Suprapubic skin (tissue), 4 donors: ENCODE measurements around the gene KLK2. TPM values are rescaled to one million over a fixed set of nuclear protein-coding genes. Genes with fewer than 3 reads are reported as not detected.

Experiments used
- DNase-seq, 2 donors: peaks; one replicate each; pipeline ENCODE4 v3.0.0-alpha.2; 2019; ENCODE audit warnings: low spot score in 2 of 2
- H3K27ac ChIP-seq: fragments of 200-600 bp; sonication (generic); one replicate; pipeline ENCODE4 v1.5.1; 2019
- H3K27me3 ChIP-seq: fragments of 200-600 bp; sonication (generic); one replicate; pipeline ENCODE4 v1.5.1; 2019
- H3K36me3 ChIP-seq: fragments of 200-600 bp; sonication (generic); one replicate; pipeline ENCODE4 v1.5.1; 2019
- H3K4me1 ChIP-seq: fragments of 200-600 bp; sonication (generic); one replicate; pipeline ENCODE4 v1.5.1; 2019
- H3K4me3 ChIP-seq: fragments of 200-600 bp; sonication (generic); one replicate; pipeline ENCODE4 v1.5.1; 2019; ENCODE audit warnings: mild to moderate bottlenecking
- H3K9me3 ChIP-seq: fragments of 200-600 bp; sonication (generic); one replicate; pipeline ENCODE4 v1.5.1; 2019
- CTCF ChIP-seq, 2 donors: fragments of 200-600 bp in 1 of 2; fragments of 450-650 bp in 1 of 2; sonication (generic) in 1 of 2; IDR thresholded peaks; one replicate each; pipeline ENCODE4 v1.5.1; 2016 to 2019; ENCODE audit warnings: antibody characterized with exemption in 2 of 2, mild to moderate bottlenecking in 1 of 2, moderate library complexity in 1 of 2
- EP300 ChIP-seq: sonication (generic); formaldehyde crosslinking; IDR thresholded peaks from one replicate; pipeline ENCODE4 v1.6.1; 2017; ENCODE audit warnings: antibody characterized with exemption
- POLR2A ChIP-seq, 2 donors: fragments of 450-650 bp; IDR thresholded peaks; one replicate each; pipeline ENCODE4 v1.6.1; 2017; ENCODE audit warnings: antibody characterized with exemption in 2 of 2, mild to moderate bottlenecking in 2 of 2, moderate library complexity in 2 of 2
- POLR2AphosphoS5 ChIP-seq, 3 donors: sonication (generic); formaldehyde crosslinking; IDR thresholded peaks; one replicate each; pipeline ENCODE4 v1.6.1; 2017; ENCODE audit warnings: antibody characterized with exemption in 3 of 3
- WGBS: methylation state at CpG from one replicate; pipeline ENCODE4 v1.1.5; 2018; 5-methylcytosine and 5-hydroxymethylcytosine counted together
- total RNA-seq, 4 donors: library from RNA; depleted of rRNA; stranded (reverse); fragments of >200 nt; gene quantifications; one replicate each; pipeline ENCODE4 v1.1.0, GENCODE V29; 2016

Gene KLK2
- total RNA-seq, 4 donors from 2014 or later = not detected

GRCh38 chr19:50911206-50912101 is 38.2 kb downstream of the KLK2 start, which contains the start of gene KLK4:
Gene KLK4, minus strand, starts transcription at chr19:50911395. Its CDS starts 657 bp downstream, at chr19:50910738.
- no peak for TF ChIP-seq POLR2AphosphoS5 (IDR thresholded peaks at IDR 0.05)
- no peak for TF ChIP-seq EP300
- no peak for TF ChIP-seq POLR2A (IDR thresholded peaks at IDR 0.05)
- no peak for TF ChIP-seq CTCF (IDR thresholded peaks at IDR 0.05)
- DNase-seq = no peak
- WGBS = 58% methylated on average over 9 of the region's 9 CpGs
- Histone ChIP-seq H3K4me3 (no peak within 1 kb of the TSS), H3K4me1 (peaks cover 18% of the 10 kb centered on the region), H3K27me3 (peaks cover 92% of the 10 kb centered on the region), H3K36me3 (no peaks in the 10 kb centered on the region), H3K27ac (no peak within 1 kb of the TSS), H3K9me3 (no peaks in the 10 kb centered on the region)

- no peaks in the 10 kb centered on the region for H3K9me3 ChIP-seq
- DNase-seq = no peak
- no peak overlapping the region for H3K4me3 ChIP-seq
- no peak for TF ChIP-seq EP300
- TF ChIP-seq CTCF (IDR thresholded peaks at IDR 0.05) = no peak
- no peak for TF ChIP-seq POLR2A (IDR thresholded peaks at IDR 0.05)
- TF ChIP-seq POLR2AphosphoS5 (IDR thresholded peaks at IDR 0.05) = no peak
- peaks cover 92% of the 10 kb centered on the region for H3K27me3 ChIP-seq
- no peaks in the 10 kb centered on the region for H3K36me3 ChIP-seq
- H3K4me1 ChIP-seq = peaks cover 18% of the 10 kb centered on the region
- 16% methylated on average over 21 of the region's 21 CpGs for WGBS
- no peak overlapping the region for H3K27ac ChIP-seq
Observed at GRCh38 chr19:50912102-50912599, 38.9 kb downstream of the KLK2 start.

GRCh38 chr19:50912727-50913716 is 39.8 kb downstream of the KLK2 start:
- TF ChIP-seq POLR2A (IDR thresholded peaks at IDR 0.05) = no peak
- TF ChIP-seq EP300 = no peak
- WGBS = 11% methylated on average over 28 of the region's 29 CpGs
- no peak for DNase-seq
- Histone ChIP-seq H3K36me3 (no peaks in the 10 kb centered on the region), H3K4me1 (peaks cover 18% of the 10 kb centered on the region), H3K9me3 (no peaks in the 10 kb centered on the region), H3K27me3 (peaks cover 92% of the 10 kb centered on the region), H3K27ac (no peak overlapping the region), H3K4me3 (no peak overlapping the region)

GRCh38 chr19:50916069-50916468 is 42.8 kb downstream of the KLK2 start:
- 76% methylated on average over 2 of the region's 2 CpGs for WGBS
- Histone ChIP-seq H3K4me1 (peaks cover 8% of the 10 kb centered on the region), H3K9me3 (no peaks in the 10 kb centered on the region), H3K27ac (no peak overlapping the region), H3K36me3 (no peaks in the 10 kb centered on the region), H3K27me3 (peaks cover 76% of the 10 kb centered on the region), H3K4me3 (no peak overlapping the region)
- DNase-seq = no peak
- TF ChIP-seq POLR2AphosphoS5 (IDR thresholded peaks at IDR 0.05) (no peak), POLR2A (IDR thresholded peaks at IDR 0.05) (no peak), EP300 (no peak), CTCF (IDR thresholded peaks at IDR 0.05) (no peak)

- no peaks in the 10 kb centered on the region for H3K36me3 ChIP-seq
- no peak overlapping the region for H3K27ac ChIP-seq
- H3K27me3 ChIP-seq = peaks cover 37% of the 10 kb centered on the region
- no peaks in the 10 kb centered on the region for H3K9me3 ChIP-seq
- peaks cover 11% of the 10 kb centered on the region for H3K4me1 ChIP-seq
- WGBS = 4% methylated on average over 12 of the region's 12 CpGs
- no peak overlapping the region for H3K4me3 ChIP-seq
- DNase-seq = no peak
- TF ChIP-seq EP300 (no peak), POLR2A (IDR thresholded peaks at IDR 0.05) (no peak), POLR2AphosphoS5 (IDR thresholded peaks at IDR 0.05) (no peak), CTCF (IDR thresholded peaks at IDR 0.05) (no peak)
Observed at GRCh38 chr19:50921426-50922316, 48.4 kb downstream of the KLK2 start.
